ENCODE results near the gene TSR3. TPM values are rescaled to one million over a fixed set of nuclear protein-coding genes. Genes with fewer than 3 reads are reported as not detected.
A peak's percentile ranks its signal among the peaks of the same experiment; 100 is the strongest.

TSR3 gene
- total RNA-seq, 3 donors from 2014 or later (not counting 1 experiment from before 2014, with no cell fraction given) = 29.4 to 34.7 (median 29.7) TPM

GRCh38 chr16:1387331-1387730, 35.7 kb upstream of the TSR3 start:
- Histone ChIP-seq H3K36me3 (ENCODE audit: control insufficient read depth, insufficient read depth, low read length) (peaks cover 39% of the 10 kb centered on the region), H3K4me3 (ENCODE audit: low read length) (no peak overlapping the region), H3K4me1 (ENCODE audit: control insufficient read depth, insufficient read depth, low read length) (no peaks in the 10 kb centered on the region), H3K9me3 (ENCODE audit: control insufficient read depth, insufficient read depth, low read length) (no peaks in the 10 kb centered on the region), H3K27me3 (ENCODE audit: control insufficient read depth, insufficient read depth, low read length) (no peaks in the 10 kb centered on the region), H3K27ac (ENCODE audit: low read length) (no peak overlapping the region)
- Mint-ChIP-seq H3K4me1 (peaks cover 0 to 4% of the 10 kb centered on the region in 2 donors), H3K27ac (no peak overlapping the region), H3K9me3 (no peaks in the 10 kb centered on the region), H3K36me3 (no peaks in the 10 kb centered on the region), H3K4me3 (no peak overlapping the region), H3K27me3 (ENCODE audit: low read depth in 2 of 2) (no peaks in the 10 kb centered on the region)
- 93% methylated on average over 16 of the region's 16 CpGs for WGBS (ENCODE audit: insufficient coverage)
- ATAC-seq (no peak), DNase-seq (no peak)
- TF ChIP-seq CTCF (IDR thresholded peaks at IDR 0.05) = no peak
- intact Hi-C loops (cut with micrococcal nuclease) = no loop called here

- no peak overlapping the region for H3K4me3 Mint-ChIP-seq
- no peaks in the 10 kb centered on the region for H3K27me3 Mint-ChIP-seq (ENCODE audit: low read depth in 2 of 2)
- DNase-seq (no peak), ATAC-seq (no peak)
- peak overlapping the region in 1 of 2 donors; percentile 53 for H3K27ac Mint-ChIP-seq
- TF ChIP-seq CTCF (IDR thresholded peaks at IDR 0.05) = no peak
- peaks cover 0 to 5% of the 10 kb centered on the region in 2 donors for H3K4me1 Mint-ChIP-seq
- intact Hi-C loops (cut with micrococcal nuclease) = no loop called here
- Histone ChIP-seq H3K9me3 (ENCODE audit: control insufficient read depth, insufficient read depth, low read length) (no peaks in the 10 kb centered on the region), H3K36me3 (ENCODE audit: control insufficient read depth, insufficient read depth, low read length) (peaks cover 40% of the 10 kb centered on the region), H3K4me3 (ENCODE audit: low read length) (no peak overlapping the region), H3K27me3 (ENCODE audit: control insufficient read depth, insufficient read depth, low read length) (no peaks in the 10 kb centered on the region), H3K4me1 (ENCODE audit: control insufficient read depth, insufficient read depth, low read length) (peaks cover 2% of the 10 kb centered on the region), H3K27ac (ENCODE audit: low read length) (no peak overlapping the region)
- H3K9me3 Mint-ChIP-seq = no peaks in the 10 kb centered on the region
- no peaks in the 10 kb centered on the region for H3K36me3 Mint-ChIP-seq
- 98% methylated on average over 39 of the region's 39 CpGs for WGBS (ENCODE audit: insufficient coverage)
Observed at GRCh38 chr16:1385232-1385631, 33.6 kb upstream of the TSR3 start.

GRCh38 chr16:1383556-1383955, 31.9 kb upstream of the TSR3 start:
- H3K27me3 Mint-ChIP-seq (ENCODE audit: low read depth in 2 of 2) = no peaks in the 10 kb centered on the region
- Histone ChIP-seq H3K4me3 (ENCODE audit: low read length) (no peak overlapping the region), H3K36me3 (ENCODE audit: control insufficient read depth, insufficient read depth, low read length) (peaks cover 29% of the 10 kb centered on the region), H3K27ac (ENCODE audit: low read length) (no peak overlapping the region), H3K4me1 (ENCODE audit: control insufficient read depth, insufficient read depth, low read length) (peaks cover 14% of the 10 kb centered on the region), H3K27me3 (ENCODE audit: control insufficient read depth, insufficient read depth, low read length) (no peaks in the 10 kb centered on the region), H3K9me3 (ENCODE audit: control insufficient read depth, insufficient read depth, low read length) (no peaks in the 10 kb centered on the region)
- DNase-seq (no peak), ATAC-seq (no peak)
- no peak overlapping the region for H3K27ac Mint-ChIP-seq
- intact Hi-C loops (cut with micrococcal nuclease) = no loop called here
- H3K36me3 Mint-ChIP-seq = no peaks in the 10 kb centered on the region
- no peak for TF ChIP-seq CTCF (IDR thresholded peaks at IDR 0.05)
- H3K9me3 Mint-ChIP-seq = no peaks in the 10 kb centered on the region
- peaks cover 5 to 16% of the 10 kb centered on the region in 2 donors for H3K4me1 Mint-ChIP-seq
- H3K4me3 Mint-ChIP-seq = no peak overlapping the region
- WGBS (ENCODE audit: insufficient coverage) = 93% methylated on average over 18 of the region's 18 CpGs
